Neural cell (in vitro differentiated cells): ENCODE results near the gene CCDC24. TPM values are rescaled to one million over a fixed set of nuclear protein-coding genes. Genes with fewer than 3 reads are reported as not detected.

Source experiments
- H2AFZ ChIP-seq: fragments of 200-600, 300-800 bp; sonication (generic), shearing (Covaris generic); 2 replicates; pipeline ENCODE4 v1.6.0; 2014; ENCODE audit warnings: low read depth, mild to moderate bottlenecking, antibody characterized with exemption, low read length, moderate library complexity
- H3F3A ChIP-seq: fragments of 200-600 bp; shearing (Covaris generic); 2 replicates; pipeline ENCODE4 v1.6.1; 2016; ENCODE audit warnings: mild to moderate bottlenecking, moderate library complexity, mixed read lengths, antibody characterized with exemption, low read length; ENCODE audit not compliant: insufficient read depth, poor library complexity, severe bottlenecking
- H3K27ac ChIP-seq: fragments of 200-600, 300-800 bp; sonication (generic), shearing (Covaris generic); 2 replicates; pipeline ENCODE4 v1.5.1; 2014; ENCODE audit warnings: mild to moderate bottlenecking, low read length, moderate library complexity
- H3K27me3 ChIP-seq: fragments of 300-800, 200-600 bp; sonication (generic), shearing (Covaris generic); 2 replicates; pipeline ENCODE4 v1.6.0; 2014; ENCODE audit warnings: mild to moderate bottlenecking, low read depth, low read length, moderate library complexity; ENCODE audit not compliant: insufficient read depth
- H3K36me3 ChIP-seq: fragments of 300-800, 200-600 bp; sonication (generic), shearing (Covaris generic); 2 replicates; pipeline ENCODE4 v1.5.1; 2014; ENCODE audit warnings: mild to moderate bottlenecking, antibody characterized with exemption, low read length, moderate library complexity; ENCODE audit not compliant: insufficient read depth
- H3K4me2 ChIP-seq: fragments of 300-800, 200-600 bp; sonication (generic), shearing (Covaris generic); 2 replicates; pipeline ENCODE4 v1.6.0; 2014; ENCODE audit warnings: mild to moderate bottlenecking, low read length
- H3K4me3 ChIP-seq: fragments of 300-800, 200-600 bp; sonication (generic), shearing (Covaris generic); 2 replicates; pipeline ENCODE4 v1.5.1; 2014; ENCODE audit warnings: mild to moderate bottlenecking, low read length, moderate library complexity
- H3K79me2 ChIP-seq: fragments of 200-600 bp; shearing (Covaris generic); replicated peaks from 2 replicates; pipeline ENCODE4 v1.6.0; 2014; ENCODE audit warnings: mild to moderate bottlenecking, low read length, moderate library complexity; ENCODE audit not compliant: insufficient read depth
- H3K9ac ChIP-seq: fragments of 300-800, 200-600 bp; sonication (generic), shearing (Covaris generic); 2 replicates; pipeline ENCODE4 v1.6.1; 2016; ENCODE audit warnings: mild to moderate bottlenecking, low read length, mixed read lengths
- H3K9me2 ChIP-seq: fragments of 200-600 bp; shearing (Covaris generic); 2 replicates; pipeline ENCODE4 v1.6.1; 2016; ENCODE audit warnings: mild to moderate bottlenecking, low read length, mixed read lengths; ENCODE audit not compliant: insufficient read depth
- H3K9me3 ChIP-seq: fragments of 200-600, 300-800 bp; sonication (generic), shearing (Covaris generic); 2 replicates; pipeline ENCODE4 v1.6.1; 2016; ENCODE audit warnings: mild to moderate bottlenecking, mixed run types, low read length, moderate library complexity, mixed read lengths
- H4K20me1 ChIP-seq: fragments of 200-600 bp; shearing (Covaris generic); 2 replicates; pipeline ENCODE4 v1.6.1; 2016; ENCODE audit warnings: mild to moderate bottlenecking, mixed run types; ENCODE audit not compliant: insufficient read depth
- CTCF ChIP-seq: fragments of 450-650 bp; IDR thresholded peaks from 2 replicates; pipeline ENCODE4 v1.5.1; 2014; ENCODE audit warnings: antibody characterized with exemption, mild to moderate bottlenecking, moderate library complexity; ENCODE audit not compliant: poor library complexity, severe bottlenecking
- EP300 ChIP-seq: fragments of 450-650 bp; conservative IDR thresholded peaks from 2 replicates; pipeline ENCODE4 v1.6.1; 2014; ENCODE audit warnings: antibody characterized with exemption, mild to moderate bottlenecking, moderate library complexity; ENCODE audit not compliant: poor library complexity, severe bottlenecking
- EZH2 ChIP-seq: fragments of 200-600, 300-800 bp; shearing (Covaris generic), sonication (generic); IDR thresholded peaks from 2 replicates; pipeline ENCODE4 v1.6.1; 2014; ENCODE audit warnings: antibody characterized with exemption, low read length, borderline replicate concordance, mild to moderate bottlenecking; ENCODE audit not compliant: insufficient read depth, poor library complexity, severe bottlenecking
- MXI1 ChIP-seq: fragments of 450-650 bp; conservative IDR thresholded peaks from 2 replicates; pipeline ENCODE4 v1.6.1; 2014; ENCODE audit warnings: antibody characterized with exemption, mild to moderate bottlenecking; ENCODE audit not compliant: poor library complexity, severe bottlenecking
- POLR2AphosphoS5 ChIP-seq: IDR thresholded peaks from 2 replicates; pipeline ENCODE4 v1.6.1; 2012
- RAD21 ChIP-seq: fragments of 450-650 bp; conservative IDR thresholded peaks from 2 replicates; pipeline ENCODE4 v1.6.1; 2014; ENCODE audit warnings: antibody characterized with exemption, mild to moderate bottlenecking, moderate library complexity
- REST ChIP-seq: IDR thresholded peaks from 2 replicates; pipeline ENCODE4 v1.6.1; 2012; ENCODE audit warnings: borderline replicate concordance
- SMC3 ChIP-seq: fragments of 450-650 bp; conservative IDR thresholded peaks from 2 replicates; pipeline ENCODE4 v1.6.1; 2014; ENCODE audit warnings: antibody characterized with exemption, mild to moderate bottlenecking, moderate library complexity; ENCODE audit not compliant: poor library complexity
- TAF1 ChIP-seq: IDR thresholded peaks from 2 replicates; pipeline ENCODE4 v1.6.1; 2012; ENCODE audit warnings: low read depth
- polyA plus RNA-seq: library from polyadenylated mRNA; depleted of rRNA; stranded (reverse); fragments of >200 nt; gene quantifications from 2 replicates; pipeline ENCODE4 v1.2.3, GENCODE V29; 2014

The CCDC24 gene
- polyA plus RNA-seq, 1 donor from 2014 or later, result 16.5 TPM

- Histone ChIP-seq H3K9me3 (no peaks in the 10 kb centered on the region), H3K27ac (no peak overlapping the region), H3F3A (no peaks in the 10 kb centered on the region), H2AFZ (no peak overlapping the region), H4K20me1 (no peaks in the 10 kb centered on the region), H3K79me2 (no peaks in the 10 kb centered on the region), H3K4me2 (no peak overlapping the region), H3K27me3 (no peaks in the 10 kb centered on the region), H3K9ac (no peak overlapping the region), H3K4me3 (no peak overlapping the region), H3K9me2 (no peaks in the 10 kb centered on the region), H3K36me3 (no peaks in the 10 kb centered on the region)
- TF ChIP-seq CTCF, result no peak
- TF ChIP-seq EP300, result no peak
- TF ChIP-seq TAF1, result no peak
- no peak for TF ChIP-seq MXI1
- TF ChIP-seq REST, result no peak
- TF ChIP-seq SMC3, result no peak
- TF ChIP-seq POLR2AphosphoS5, result no peak
- no peak for TF ChIP-seq EZH2
- no peak for TF ChIP-seq RAD21
Observed at GRCh38 chr1:44021581-44022321, 30.4 kb downstream of the CCDC24 start.

- H4K20me1 ChIP-seq, result no peaks in the 10 kb centered on the region
- H3K36me3 ChIP-seq, result no peaks in the 10 kb centered on the region
- no peak overlapping the region for H2AFZ ChIP-seq
- H3F3A ChIP-seq, result no peaks in the 10 kb centered on the region
- H3K27me3 ChIP-seq, result no peaks in the 10 kb centered on the region
- H3K9me3 ChIP-seq, result no peaks in the 10 kb centered on the region
- H3K9me2 ChIP-seq, result no peaks in the 10 kb centered on the region
- no peak overlapping the region for H3K4me2 ChIP-seq
- H3K4me3 ChIP-seq, result no peak overlapping the region
- no peak overlapping the region for H3K27ac ChIP-seq
- H3K9ac ChIP-seq, result no peak overlapping the region
- no peaks in the 10 kb centered on the region for H3K79me2 ChIP-seq
- TF ChIP-seq CTCF (no peak), TAF1 (no peak), SMC3 (no peak), EZH2 (no peak), MXI1 (no peak), POLR2AphosphoS5 (no peak), EP300 (no peak), REST (no peak), RAD21 (no peak)
Observed at GRCh38 chr1:44024031-44024902, 32.9 kb downstream of the CCDC24 start.
